SH-SY5Y (cell line): Measurements from ENCODE around the gene TOX3.

Experiments
- GATA2 ChIP-seq: IDR thresholded peaks from 2 replicates; pipeline ENCODE4 v1.6.1; 2011; ENCODE audit warnings: mild to moderate bottlenecking, low read depth, low read length
- GATA3 ChIP-seq: IDR thresholded peaks from 2 replicates; pipeline ENCODE4 v1.6.1; 2011; ENCODE audit warnings: low read depth, mild to moderate bottlenecking, low read length, moderate library complexity

- no peak for TF ChIP-seq GATA2
- TF ChIP-seq GATA3 = no peak
Measured at GRCh38 chr16:52548261-52549010, 1.5 kb upstream of the TOX3 start.
